HEK293T (cell line): ENCODE measurements around the gene NEO1.
A peak's percentile ranks its signal among the peaks of the same experiment; 100 is the strongest.

Experiments
- CTCF ChIA-PET: fragments of 350-600 bp; formaldehyde crosslinking; extraction: SDS; loops from one replicate; lab custom pipeline; 2021; ENCODE audit warnings: antibody characterized with exemption, inconsistent platforms; lab: Yijun Ruan, JAX
- POLR2A ChIA-PET: fragments of 350-600 bp; formaldehyde crosslinking; extraction: SDS; loops from one replicate; lab custom pipeline; 2020; ENCODE audit warnings: antibody characterized with exemption, inconsistent platforms; lab: Yijun Ruan, JAX
- DNase-seq: peaks from one replicate; pipeline ENCODE4 v3.0.0; 2012; ENCODE audit warnings: mixed read lengths; ENCODE audit errors: extremely low spot score
- ARNT ChIP-seq: fragments of 450-650 bp; IDR thresholded peaks from 2 replicates; pipeline ENCODE4 v1.6.1; 2017; ENCODE audit warnings: mild to moderate bottlenecking
- BHLHE40 ChIP-seq: fragments of 450-650 bp; IDR thresholded peaks from 2 replicates; pipeline ENCODE4 v1.6.1; 2016; ENCODE audit warnings: mild to moderate bottlenecking, moderate library complexity, borderline replicate concordance
- CTBP1 ChIP-seq: fragments of 450-650 bp; IDR thresholded peaks from 2 replicates; pipeline ENCODE4 v1.6.1; 2016; ENCODE audit warnings: borderline replicate concordance
- ELF4 ChIP-seq: fragments of 450-650 bp; IDR thresholded peaks from 2 replicates; pipeline ENCODE4 v1.6.1; 2017; ENCODE audit warnings: antibody characterized with exemption
- FOXA1 ChIP-seq: fragments of 450-650 bp; IDR thresholded peaks from 2 replicates; pipeline ENCODE4 v1.6.1; 2016; ENCODE audit warnings: mild to moderate bottlenecking
- FOXK2 ChIP-seq: fragments of 450-650 bp; IDR thresholded peaks from 2 replicates; pipeline ENCODE4 v1.6.1; 2016; ENCODE audit warnings: mild to moderate bottlenecking
- FOXM1 ChIP-seq: fragments of 450-650 bp; IDR thresholded peaks from 2 replicates; pipeline ENCODE4 v1.6.1; 2017; ENCODE audit warnings: mild to moderate bottlenecking, borderline replicate concordance
- HDGF ChIP-seq: fragments of 450-650 bp; IDR thresholded peaks from 2 replicates; pipeline ENCODE4 v1.6.1; 2017; ENCODE audit warnings: antibody characterized with exemption, borderline replicate concordance
- L3MBTL2 ChIP-seq: fragments of 450-650 bp; conservative IDR thresholded peaks from 2 replicates; pipeline ENCODE4 v1.6.1; 2016; ENCODE audit warnings: mild to moderate bottlenecking
- LEF1 ChIP-seq: fragments of 450-650 bp; IDR thresholded peaks from 2 replicates; pipeline ENCODE4 v1.6.1; 2017; ENCODE audit warnings: mild to moderate bottlenecking, borderline replicate concordance
- NFRKB ChIP-seq: fragments of 450-650 bp; IDR thresholded peaks from 2 replicates; pipeline ENCODE4 v1.6.1; 2016; ENCODE audit warnings: mild to moderate bottlenecking, moderate library complexity
- SP1 ChIP-seq: fragments of 450-650 bp; IDR thresholded peaks from 2 replicates; pipeline ENCODE4 v1.6.1; 2017
- SUZ12 ChIP-seq: fragments of 450-650 bp; IDR thresholded peaks from 2 replicates; pipeline ENCODE4 v1.6.1; 2016; ENCODE audit warnings: mild to moderate bottlenecking
- TARDBP ChIP-seq: fragments of 450-650 bp; IDR thresholded peaks from 2 replicates; pipeline ENCODE4 v1.6.1; 2016
- ZNF384 ChIP-seq: fragments of 450-650 bp; IDR thresholded peaks from 2 replicates; pipeline ENCODE4 v1.6.1; 2016
- TF ChIP-seq, protein P1 (sequence below): fragments of 450-650 bp; IDR thresholded peaks from 2 replicates; pipeline ENCODE4 v1.6.1; 2016

NEO1 gene

DNA sequence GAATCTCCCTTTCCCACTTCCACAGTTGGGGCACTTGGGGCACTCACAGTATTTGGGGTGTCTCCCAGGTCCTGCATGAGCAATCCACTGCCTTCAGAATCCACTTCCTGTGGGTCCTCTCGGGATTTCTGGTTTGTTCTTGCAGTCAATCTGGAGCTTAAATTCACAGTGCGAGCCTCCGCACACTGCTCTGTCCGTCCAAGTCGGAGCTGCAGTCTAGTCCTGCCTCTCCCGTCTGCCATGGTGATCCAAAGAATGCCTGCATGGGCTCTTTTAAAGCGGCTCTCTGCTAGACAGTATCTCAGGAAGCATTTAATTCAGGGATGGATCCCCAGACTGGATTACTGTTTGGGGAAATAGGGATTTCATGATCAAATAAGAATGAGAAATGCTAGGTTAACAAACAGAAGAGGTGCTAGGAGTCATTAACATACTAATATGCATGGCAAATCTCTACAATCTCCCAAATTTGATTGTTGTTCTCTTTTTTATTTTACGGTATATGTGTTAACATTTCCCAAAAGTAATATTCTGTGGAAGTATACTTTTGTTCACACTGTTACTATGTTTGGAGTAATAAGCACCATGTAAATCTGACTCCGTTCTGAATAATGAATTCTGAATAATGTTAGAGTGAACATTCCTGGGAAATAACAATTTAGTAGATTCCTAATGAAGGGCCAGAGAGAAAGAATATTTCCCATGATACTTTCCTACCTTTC lies 174.0 kb downstream of the NEO1 start:
- no peak for DNase-seq
- POLR2A ChIA-PET, result no interaction called here
- TF ChIP-seq HDGF (no peak), LEF1 (no peak), FOXM1 (no peak), NFRKB (no peak), L3MBTL2 (no peak), SUZ12 (no peak), FOXK2 (no peak), BHLHE40 (no peak), TARDBP (no peak), CTBP1 (no peak), ELF4 (no peak), ARNT (no peak), FOXA1 (no peak), SP1 (no peak)
- TF ChIP-seq, protein P1, sequence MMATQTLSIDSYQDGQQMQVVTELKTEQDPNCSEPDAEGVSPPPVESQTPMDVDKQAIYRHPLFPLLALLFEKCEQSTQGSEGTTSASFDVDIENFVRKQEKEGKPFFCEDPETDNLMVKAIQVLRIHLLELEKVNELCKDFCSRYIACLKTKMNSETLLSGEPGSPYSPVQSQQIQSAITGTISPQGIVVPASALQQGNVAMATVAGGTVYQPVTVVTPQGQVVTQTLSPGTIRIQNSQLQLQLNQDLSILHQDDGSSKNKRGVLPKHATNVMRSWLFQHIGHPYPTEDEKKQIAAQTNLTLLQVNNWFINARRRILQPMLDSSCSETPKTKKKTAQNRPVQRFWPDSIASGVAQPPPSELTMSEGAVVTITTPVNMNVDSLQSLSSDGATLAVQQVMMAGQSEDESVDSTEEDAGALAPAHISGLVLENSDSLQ, result no peak
- CTCF ChIA-PET, result no interaction called here

DNA sequence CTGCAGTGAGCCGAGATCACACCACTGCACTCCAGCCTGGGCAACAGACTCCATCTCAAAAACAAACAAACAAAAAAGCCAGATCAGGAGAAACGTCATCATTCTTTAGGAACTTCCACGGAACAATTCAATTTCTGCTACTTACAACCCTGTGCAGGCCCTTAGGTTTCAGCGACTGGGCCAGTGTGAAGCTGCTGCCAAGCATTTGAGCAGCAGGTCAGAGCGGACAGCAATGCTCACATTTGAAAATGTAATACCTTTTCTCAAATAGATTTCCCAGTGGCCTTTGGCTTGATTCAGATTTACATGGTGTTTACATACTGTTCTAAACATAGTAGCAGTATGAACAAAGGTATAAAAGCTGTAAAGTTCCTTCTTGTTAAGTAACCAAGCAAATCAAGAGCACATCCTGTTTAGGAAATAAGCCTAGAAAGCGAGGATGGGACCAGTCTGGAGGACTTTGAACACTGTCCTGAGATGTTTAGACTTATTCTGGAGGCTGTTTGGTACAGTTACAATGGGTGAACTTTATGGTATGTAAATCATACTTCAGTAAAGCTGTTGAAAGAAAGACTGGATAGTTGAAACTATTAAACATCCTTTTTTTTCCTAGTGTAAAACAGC lies 175.3 kb downstream of the NEO1 start:
- POLR2A ChIA-PET, result no interaction called here
- TF ChIP-seq FOXM1 (no peak), ARNT (no peak), L3MBTL2 (no peak), FOXA1 (no peak), SP1 (no peak), ZNF384 (no peak), NFRKB (no peak), ELF4 (no peak), LEF1 (no peak), HDGF (no peak), TARDBP (no peak), BHLHE40 (no peak), CTBP1 (no peak), FOXK2 (no peak), SUZ12 (no peak)
- TF ChIP-seq, protein P1, result no peak
- DNase-seq, result no peak
- CTCF ChIA-PET, result no interaction called here

DNA sequence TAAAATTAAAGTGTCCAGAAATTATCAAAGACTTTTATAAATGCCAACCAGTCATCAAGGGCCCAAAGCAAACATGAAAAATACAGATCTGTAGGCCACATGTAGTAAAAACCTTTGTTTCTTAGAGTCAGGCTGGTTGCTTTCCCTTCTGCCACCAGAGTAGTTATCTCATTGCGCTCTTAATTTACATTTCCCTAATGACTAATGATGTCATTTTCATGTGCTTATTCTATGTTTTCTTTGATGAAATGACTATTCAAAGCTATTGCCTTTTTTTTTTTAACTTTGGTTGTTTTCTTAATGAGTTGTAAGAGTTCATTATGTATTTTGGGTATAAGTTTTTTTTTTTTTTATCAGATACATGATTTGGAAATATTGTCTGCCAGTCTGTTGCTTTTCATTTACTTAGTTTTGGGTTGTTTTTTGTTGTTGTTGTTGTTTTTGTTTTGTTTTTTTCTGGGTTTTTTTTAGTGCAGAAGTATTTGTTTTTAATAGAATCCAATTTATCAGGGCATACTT lies 175.9 kb downstream of the NEO1 start:
- TF ChIP-seq ZNF384 (peak; percentile 36; the same call in 1 of the 2 replicates), FOXM1 (no peak)
- DNase-seq, result no peak
- POLR2A ChIA-PET, result no interaction called here
- CTCF ChIA-PET, result no interaction called here

DNA sequence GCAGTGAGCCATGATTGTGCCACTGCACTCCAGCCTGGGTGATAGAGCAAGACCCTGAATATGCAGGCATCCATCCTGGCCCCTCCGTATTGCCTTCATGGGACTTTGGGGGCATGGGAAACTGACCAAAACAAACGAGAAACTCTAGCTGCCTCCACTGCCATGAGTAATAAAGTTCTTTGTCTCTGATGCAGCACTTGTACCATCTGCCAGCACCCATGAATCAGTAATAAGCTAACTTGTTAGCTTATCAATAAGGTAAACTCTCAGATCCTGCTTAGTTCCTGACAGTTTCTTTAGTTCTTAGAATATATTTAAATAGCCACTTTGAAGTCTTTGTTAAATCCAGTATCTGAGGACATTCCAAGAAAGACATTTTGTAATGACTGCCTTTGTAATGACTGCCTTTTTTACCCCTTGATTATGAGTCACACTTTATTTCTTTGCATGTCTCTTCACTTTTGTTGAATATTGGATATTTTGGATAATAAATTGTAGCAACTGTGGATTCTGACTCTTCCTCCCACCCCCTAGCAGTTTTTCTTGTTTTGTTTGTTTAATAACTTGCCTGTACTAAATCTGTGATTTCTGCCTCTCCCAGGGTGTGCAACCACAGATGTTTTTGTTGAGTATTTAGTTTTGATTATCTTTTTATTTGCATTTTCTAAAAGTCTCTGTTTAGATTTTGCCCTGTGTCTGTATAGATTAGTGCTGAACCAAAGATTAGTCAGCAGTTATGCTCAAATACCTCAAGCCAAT lies 179.6 kb downstream of the NEO1 start:
- CTCF ChIA-PET, result interaction anchor here (3.0 kb wide), 1 partner anchor 9 kb away, joined by 10 read pairs; no protein-coding TSS in a partner anchor

DNA sequence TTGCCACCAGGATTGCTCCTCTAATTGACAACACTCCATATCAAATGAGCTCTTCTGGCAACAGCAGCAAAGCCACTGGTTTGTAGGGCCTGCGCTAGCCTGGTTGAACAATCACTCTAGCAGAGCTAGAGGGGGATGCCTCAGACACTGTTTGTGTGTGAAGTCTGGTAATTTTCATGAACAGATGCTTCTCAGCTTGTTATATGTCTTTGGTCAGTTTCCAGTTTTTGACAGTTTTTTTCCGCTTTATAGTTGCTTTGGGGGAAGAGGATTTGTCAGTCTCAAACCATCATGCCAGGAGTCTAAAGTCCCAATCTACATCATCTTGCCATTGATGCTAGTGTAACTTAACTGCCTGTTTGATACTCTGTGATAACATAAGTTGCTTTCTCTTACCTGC lies 180.5 kb downstream of the NEO1 start:
- POLR2A ChIA-PET, result no interaction called here
- TF ChIP-seq SP1, result no peak
- TF ChIP-seq FOXM1, result no peak
- TF ChIP-seq L3MBTL2, result no peak
- TF ChIP-seq NFRKB, result no peak
- no peak for TF ChIP-seq ZNF384
- no peak for TF ChIP-seq TARDBP
- TF ChIP-seq CTBP1, result no peak
- no peak for TF ChIP-seq ELF4
- TF ChIP-seq, protein P1, result no peak
- CTCF ChIA-PET, result interaction anchor here (0.9 to 3.0 kb wide), 2 partner anchors 8 to 41 kb away, joined by 3 to 10 read pairs; no protein-coding TSS in a partner anchor
- DNase-seq, result no peak

More for the DNA sequence above, 179.6 kb downstream of the NEO1 start:
- no peak for TF ChIP-seq SUZ12
- TF ChIP-seq ARNT, result no peak
- TF ChIP-seq SP1, result no peak
- no peak for TF ChIP-seq HDGF
- no peak for TF ChIP-seq ZNF384
- no peak for TF ChIP-seq TARDBP
- no peak for TF ChIP-seq L3MBTL2
- POLR2A ChIA-PET, result no interaction called here
- no peak for DNase-seq

DNA sequence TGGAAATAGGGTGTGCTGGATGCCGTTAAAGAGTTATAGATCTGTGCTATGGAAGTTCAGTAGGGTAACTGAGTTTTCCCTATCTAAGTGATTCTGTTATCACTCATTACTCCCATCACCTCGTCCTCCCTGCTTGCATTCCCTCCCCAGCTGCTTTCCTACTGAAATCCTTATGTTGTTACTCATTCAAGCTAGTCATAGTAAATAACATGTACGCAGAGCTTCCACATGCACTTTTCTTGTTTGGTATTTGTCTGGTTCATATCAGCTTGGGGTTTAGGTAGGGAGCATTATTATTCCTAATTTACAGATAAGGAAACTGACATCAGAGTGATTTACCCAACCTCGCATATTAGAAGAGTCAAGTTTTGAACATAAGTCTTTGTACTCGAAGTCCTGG lies 181.4 kb downstream of the NEO1 start:
- ChIA-PET POLR2A (no interaction called here), CTCF (interaction anchor here (0.9 kb wide), 1 partner anchor 41 kb away, joined by 3 read pairs; no protein-coding TSS in a partner anchor)
- DNase-seq, result no peak
- no peak for TF ChIP-seq ARNT
- TF ChIP-seq HDGF, result no peak
- no peak for TF ChIP-seq ELF4
- TF ChIP-seq SP1, result no peak
- TF ChIP-seq LEF1, result no peak
- no peak for TF ChIP-seq L3MBTL2
- TF ChIP-seq, protein P1, result no peak
- no peak for TF ChIP-seq ZNF384
- TF ChIP-seq FOXK2, result no peak
- TF ChIP-seq FOXM1, result no peak
- no peak for TF ChIP-seq FOXA1
- no peak for TF ChIP-seq BHLHE40
- TF ChIP-seq TARDBP, result no peak
- no peak for TF ChIP-seq CTBP1
- no peak for TF ChIP-seq SUZ12
